KOPT-K1 (cell line): ENCODE data around the gene R3HDM1.
"Not testable (repeated sequence)": the region's sequence is repeated elsewhere in the genome, so short reads cannot be mapped to it uniquely, and the experiment has no call there.

ENCODE experiments used
- H3K27ac ChIP-seq: fragments of 200-600 bp; sonication (generic); 2 replicates; pipeline ENCODE4 v1.5.1; 2016; ENCODE audit warnings: antibody characterized with exemption, mild to moderate bottlenecking, low read depth, low read length; ENCODE audit not compliant: poor library complexity, severe bottlenecking
- H3K36me3 ChIP-seq: fragments of 200-600 bp; sonication (generic); 2 replicates; pipeline ENCODE4 v1.5.1; 2017; ENCODE audit warnings: antibody characterized with exemption, mild to moderate bottlenecking, low read length, moderate library complexity; ENCODE audit not compliant: insufficient read depth
- H3K9me3 ChIP-seq: fragments of 200-600 bp; sonication (generic); 2 replicates; pipeline ENCODE4 v1.5.1; 2017; ENCODE audit warnings: antibody characterized with exemption, low read length, mild to moderate bottlenecking; ENCODE audit not compliant: insufficient read depth, poor library complexity, severe bottlenecking

R3HDM1 gene

DNA sequence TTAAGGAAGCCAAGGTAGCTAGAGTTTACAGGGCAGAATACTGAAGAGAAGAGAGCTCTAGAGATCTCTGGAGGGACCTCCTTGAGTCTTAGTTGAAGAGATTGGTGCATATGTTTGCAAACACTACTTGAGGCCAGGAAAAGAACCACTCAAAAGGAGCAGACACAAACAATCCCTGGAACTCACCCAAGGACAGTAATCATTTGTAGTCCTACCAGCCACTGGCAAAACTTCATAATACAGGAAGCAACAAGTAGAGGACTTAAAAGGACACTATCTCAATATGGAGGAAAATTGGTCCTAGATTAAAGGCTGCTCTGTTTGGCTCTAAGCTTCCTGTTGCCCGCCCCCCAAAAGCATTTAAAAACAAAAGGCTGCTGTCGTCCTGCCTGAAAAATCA lies 163.4 kb downstream of the R3HDM1 start:
- Histone ChIP-seq H3K36me3 (peaks cover 23% of the 10 kb centered on the region), H3K27ac (no peak overlapping the region), H3K9me3 (no peaks in the 10 kb centered on the region)

GRCh38 chr2:135698838-135699237 lies 167.6 kb downstream of the R3HDM1 start:
- Histone ChIP-seq H3K9me3 (no peaks in the 10 kb centered on the region), H3K36me3 (peaks cover 29% of the 10 kb centered on the region), H3K27ac (no peak overlapping the region)

DNA sequence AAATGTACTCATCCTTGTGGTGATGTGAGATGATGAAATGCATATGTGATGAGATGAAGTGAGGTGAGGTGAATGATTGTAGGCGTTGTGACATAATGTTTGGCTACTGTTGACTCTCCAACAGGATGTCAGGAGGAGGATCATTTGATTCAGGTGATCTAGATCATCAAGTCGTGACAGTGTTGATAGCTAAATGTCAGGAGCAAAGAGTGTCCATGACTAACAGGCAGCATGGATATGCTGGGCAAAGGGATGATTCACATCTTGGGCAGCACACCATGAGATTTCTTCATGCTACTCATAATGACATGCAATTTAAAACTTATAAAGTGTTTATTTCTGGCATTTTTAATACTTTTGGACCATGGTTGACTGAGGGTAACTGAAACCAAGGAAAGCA lies 170.2 kb downstream of the R3HDM1 start:
- H3K27ac ChIP-seq: no peak overlapping the region
- peaks cover 22% of the 10 kb centered on the region for H3K36me3 ChIP-seq
- H3K9me3 ChIP-seq: no peaks in the 10 kb centered on the region

- Histone ChIP-seq H3K27ac (no peak overlapping the region), H3K36me3 (peaks cover 11% of the 10 kb centered on the region), H3K9me3 (no peaks in the 10 kb centered on the region)
Observed at GRCh38 chr2:135703300-135703699, 172.0 kb downstream of the R3HDM1 start.

DNA sequence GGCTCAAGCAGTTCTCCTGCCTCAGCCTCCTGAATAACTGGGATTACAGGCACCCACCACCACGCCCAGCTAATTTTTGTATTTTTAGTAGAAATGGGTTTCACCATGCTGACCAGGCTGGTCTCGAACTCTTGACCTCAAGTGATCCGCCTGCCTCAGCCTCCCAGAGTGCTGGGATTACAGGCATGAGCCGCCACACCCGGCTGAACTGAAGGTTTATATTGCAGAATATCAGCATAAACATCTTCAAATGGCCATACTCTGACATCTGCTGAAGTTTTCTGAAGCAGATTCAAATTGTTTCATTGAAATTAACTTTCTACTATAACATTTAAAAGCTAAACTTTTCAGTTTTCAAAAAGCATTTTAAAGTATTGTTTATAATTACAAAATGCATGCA lies 172.8 kb downstream of the R3HDM1 start:
- H3K27ac ChIP-seq, H3K9me3 ChIP-seq: not testable (repeated sequence)
- peaks cover 16% of the 10 kb centered on the region for H3K36me3 ChIP-seq

- Histone ChIP-seq H3K27ac (no peak overlapping the region), H3K9me3 (no peaks in the 10 kb centered on the region), H3K36me3 (peaks cover 40% of the 10 kb centered on the region)
Observed at GRCh38 chr2:135708159-135708558, 176.9 kb downstream of the R3HDM1 start.

DNA sequence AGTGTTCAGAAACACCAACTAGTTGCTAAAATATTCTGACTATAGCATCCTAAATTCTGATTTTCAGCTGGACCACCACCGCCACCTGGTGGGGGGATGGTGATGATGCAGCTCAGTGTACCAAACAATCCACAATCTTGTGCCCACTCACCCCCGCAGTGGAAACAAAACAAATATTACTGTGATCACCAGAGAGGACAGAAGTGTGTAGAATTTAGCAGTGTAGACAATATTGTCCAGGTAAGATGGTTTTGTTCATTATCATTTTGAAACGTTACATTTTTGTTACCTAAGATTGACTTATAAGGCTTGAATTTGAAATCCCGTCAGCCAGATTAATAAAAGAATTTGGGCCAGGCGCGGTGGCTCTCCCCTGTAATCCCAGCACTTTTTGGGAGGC lies 178.7 kb downstream of the R3HDM1 start:
- Histone ChIP-seq H3K36me3 (peaks cover 53% of the 10 kb centered on the region), H3K27ac (no peak overlapping the region), H3K9me3 (no peaks in the 10 kb centered on the region)

- not testable (repeated sequence) for H3K27ac ChIP-seq, H3K9me3 ChIP-seq
- H3K36me3 ChIP-seq: peaks cover 78% of the 10 kb centered on the region
Observed at GRCh38 chr2:135715086-135715485, 183.8 kb downstream of the R3HDM1 start.

GRCh38 chr2:135728064-135728743 lies 196.9 kb downstream of the R3HDM1 start:
- no peak overlapping the region for H3K27ac ChIP-seq
- no peaks in the 10 kb centered on the region for H3K9me3 ChIP-seq
- H3K36me3 ChIP-seq: peaks cover 33% of the 10 kb centered on the region

- H3K9me3 ChIP-seq: no peaks in the 10 kb centered on the region
- H3K27ac ChIP-seq: peak overlapping the region; percentile 29
- H3K36me3 ChIP-seq: no peaks in the 10 kb centered on the region
Observed at GRCh38 chr2:135732561-135732960, 201.3 kb downstream of the R3HDM1 start.

- Histone ChIP-seq H3K27ac (peak overlapping the region; percentile 29), H3K36me3 (no peaks in the 10 kb centered on the region), H3K9me3 (no peaks in the 10 kb centered on the region)
Observed at GRCh38 chr2:135733045-135733444, 201.8 kb downstream of the R3HDM1 start.

GRCh38 chr2:135736546-135736945 lies 205.3 kb downstream of the R3HDM1 start:
- no peaks in the 10 kb centered on the region for H3K9me3 ChIP-seq
- no peak overlapping the region for H3K27ac ChIP-seq

DNA sequence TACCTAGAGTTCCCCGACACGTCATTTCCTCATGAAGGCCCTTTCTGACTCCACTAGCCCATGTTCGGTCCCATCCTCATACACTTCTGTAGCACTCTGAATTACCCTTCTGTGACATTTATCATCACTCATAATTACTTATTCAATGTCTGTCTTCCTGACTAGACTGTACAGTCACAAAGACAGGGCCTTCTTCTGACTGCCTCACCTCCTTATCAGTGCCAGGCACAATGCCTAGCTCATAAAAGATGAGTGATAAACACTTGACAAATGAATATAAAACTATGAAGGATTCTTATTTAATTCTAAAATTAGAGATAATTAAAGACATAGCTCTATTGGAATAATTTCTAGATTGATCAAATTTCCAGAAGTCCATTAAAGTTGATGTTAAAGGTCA lies 208.9 kb downstream of the R3HDM1 start:
- Histone ChIP-seq H3K36me3 (peaks cover 8% of the 10 kb centered on the region), H3K9me3 (no peaks in the 10 kb centered on the region), H3K27ac (no peak overlapping the region)

More at GRCh38 chr2:135736546-135736945, 205.3 kb downstream of the R3HDM1 start:
- no peaks in the 10 kb centered on the region for H3K36me3 ChIP-seq

DNA sequence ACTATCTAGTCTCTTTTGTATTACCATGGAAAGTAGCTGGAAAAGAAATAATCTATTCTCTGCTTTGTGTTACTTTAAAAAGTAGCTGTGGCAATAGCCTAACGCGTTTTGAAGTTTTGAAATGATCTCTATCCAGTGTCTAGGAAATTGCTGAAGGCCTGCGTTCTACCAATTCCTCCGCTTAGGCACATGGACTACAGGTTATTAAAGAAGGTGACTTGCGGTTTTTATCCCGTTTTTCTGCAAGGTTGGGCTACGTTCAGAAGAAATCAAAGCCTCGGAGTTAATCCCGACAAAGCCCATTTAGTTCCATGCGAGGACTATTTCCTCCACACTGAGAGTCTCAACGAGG lies 209.7 kb downstream of the R3HDM1 start:
- Histone ChIP-seq H3K27ac (no peak overlapping the region), H3K9me3 (no peaks in the 10 kb centered on the region), H3K36me3 (peaks cover 17% of the 10 kb centered on the region)

GRCh38 chr2:135741395-135742324 lies 210.4 kb downstream of the R3HDM1 start, which contains the start of gene UBXN4:
TSS of gene UBXN4 (plus strand) at chr2:135741855. CDS start at chr2:135741930, 75 bp downstream.
- no peaks in the 10 kb centered on the region for H3K9me3 ChIP-seq
- H3K27ac ChIP-seq: peak within 1 kb of the TSS; percentile 85
- H3K36me3 ChIP-seq: peaks cover 23% of the 10 kb centered on the region
